Measurements from ENCODE around the gene WNT11. TPM values are rescaled to one million over a fixed set of nuclear protein-coding genes. Genes with fewer than 3 reads are reported as not detected.

Gene WNT11
- total and polyA plus RNA-seq, 2 of the 13 experiments (the other 11 are each of a cell fraction or from before 2014, with no cell fraction given), result 0.34 to 0.66 TPM

DNA sequence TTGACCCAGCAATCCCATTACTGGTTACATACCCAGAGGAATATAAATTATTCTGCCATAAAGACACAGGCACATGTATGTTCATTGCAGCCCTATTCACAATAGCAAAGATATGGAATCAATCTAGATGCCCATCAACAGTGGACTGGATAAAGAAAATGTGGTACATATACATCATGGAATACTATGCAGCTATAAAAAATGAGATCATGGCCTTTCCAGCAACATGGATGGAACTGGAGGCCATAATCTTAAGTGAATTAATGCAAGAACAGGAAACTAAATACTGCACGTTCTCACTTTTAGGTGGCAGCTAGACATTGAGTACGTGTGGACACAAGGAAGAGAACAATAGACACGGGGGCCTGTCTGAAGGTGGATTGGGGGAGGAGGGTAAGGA lies 15.1 kb upstream of the WNT11 start (continued):
- TF ChIP-seq SMYD3 (CRISPR knock-in tag; IDR thresholded peaks at IDR 0.05) (no peak), POLR2AphosphoS5 (IDR thresholded peaks at IDR 0.05; ENCODE audit: low read depth, low read length) (no peak), ZNF451 (CRISPR knock-in tag; IDR thresholded peaks at IDR 0.05) (no peak), ZNF572 (CRISPR knock-in tag; IDR thresholded peaks at IDR 0.05) (no peak), RFX3 (CRISPR knock-in tag; IDR thresholded peaks at IDR 0.05) (no peak), SIX4 (CRISPR knock-in tag; IDR thresholded peaks at IDR 0.05) (no peak), XRCC5 (optimal IDR thresholded peaks at IDR 0.05; ENCODE audit: low read length) (no peak), ZNF282 (IDR thresholded peaks at IDR 0.05; ENCODE audit: partially characterized antibody) (no peak)
- TF ChIP-seq, protein P1, sequence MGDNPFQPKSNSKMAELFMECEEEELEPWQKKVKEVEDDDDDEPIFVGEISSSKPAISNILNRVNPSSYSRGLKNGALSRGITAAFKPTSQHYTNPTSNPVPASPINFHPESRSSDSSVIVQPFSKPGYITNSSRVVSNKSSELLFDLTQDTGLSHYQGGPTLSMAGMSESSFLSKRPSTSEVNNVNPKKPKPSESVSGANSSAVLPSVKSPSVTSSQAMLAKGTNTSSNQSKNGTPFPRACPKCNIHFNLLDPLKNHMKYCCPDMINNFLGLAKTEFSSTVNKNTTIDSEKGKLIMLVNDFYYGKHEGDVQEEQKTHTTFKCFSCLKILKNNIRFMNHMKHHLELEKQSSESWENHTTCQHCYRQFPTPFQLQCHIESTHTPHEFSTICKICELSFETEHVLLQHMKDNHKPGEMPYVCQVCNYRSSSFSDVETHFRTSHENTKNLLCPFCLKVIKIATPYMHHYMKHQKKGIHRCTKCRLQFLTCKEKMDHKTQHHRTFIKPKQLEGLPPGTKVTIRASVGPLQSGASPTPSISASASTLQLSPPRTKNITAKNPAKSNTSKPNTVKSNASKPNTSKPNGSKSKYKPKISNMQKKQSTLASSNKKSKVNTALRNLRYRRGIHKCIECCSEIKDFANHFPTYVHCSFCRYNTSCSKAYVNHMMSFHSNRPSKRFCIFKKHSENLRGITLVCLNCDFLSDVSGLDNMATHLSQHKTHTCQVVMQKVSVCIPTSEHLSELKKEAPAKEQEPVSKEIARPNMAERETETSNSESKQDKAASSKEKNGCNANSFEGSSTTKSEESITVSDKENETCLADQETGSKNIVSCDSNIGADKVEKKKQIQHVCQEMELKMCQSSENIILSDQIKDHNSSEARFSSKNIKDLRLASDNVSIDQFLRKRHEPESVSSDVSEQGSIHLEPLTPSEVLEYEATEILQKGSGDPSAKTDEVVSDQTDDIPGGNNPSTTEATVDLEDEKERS (CRISPR knock-in tag; IDR thresholded peaks at IDR 0.05), result no peak

- H3K9me3 ChIP-seq (ENCODE audit: low read length), result no peaks in the 10 kb centered on the region
- intact Hi-C loops (cut with micrococcal nuclease; ENCODE audit: unreplicated experiment), result no loop called here
- peaks cover 2 to 32% of the 10 kb centered on the region in 2 experiments; a peak in 2 of 5 replicates for H3K27me3 ChIP-seq (ENCODE audit: control insufficient read depth in 1 of 2, insufficient read depth in 2 of 2, low read length in 2 of 2)
- TF ChIP-seq ZNF768 (CRISPR knock-in tag; IDR thresholded peaks at IDR 0.05) (peak; percentile 85), YEATS2 (CRISPR knock-in tag; IDR thresholded peaks at IDR 0.05; ENCODE audit: borderline replicate concordance) (no peak)
- no peak overlapping the region for H3K27ac ChIP-seq (ENCODE audit: extremely low read length, insufficient read depth, low read length)
- H2AFZ ChIP-seq (ENCODE audit: low read length), result no peak overlapping the region
- ChIA-PET CTCF (ENCODE audit: low intra/inter-chr PET ratio, low total read pairs) (no interaction called here), POLR2A (interaction anchor here (1.5 kb wide), 1 partner anchor 14 kb away, joined by 5 read pairs; no protein-coding TSS in a partner anchor)
- H3K79me2 ChIP-seq (ENCODE audit: insufficient read depth, low read length), result no peaks in the 10 kb centered on the region
- WGBS (ENCODE audit: low lambda C conversion rate), result 24% methylated on average over 3 of the region's 3 CpGs
- H3K9ac ChIP-seq (ENCODE audit: insufficient read depth, low read depth, low read length), result no peak overlapping the region
- in situ Hi-C loops (cut with HindIII; ENCODE audit: extremely low pct_ligation_motif_present, low pct_unique_long_range_greater_than_20kb), result no loop called here
- no TSS peak for BruUV-seq (replicated peaks)
- no peaks in the 10 kb centered on the region for H3K36me3 ChIP-seq (replicated peaks in 1 of 2; ENCODE audit: control insufficient read depth in 1 of 2, insufficient read depth in 2 of 2, low read length in 2 of 2)
- ATAC-seq, result no peak
- H4K20me1 ChIP-seq (ENCODE audit: insufficient read depth, low read length), result no peaks in the 10 kb centered on the region
- no peak overlapping the region for H3K4me2 ChIP-seq (ENCODE audit: low read depth, low read length)
- FAIRE-seq, result no peak
- peaks cover 16% of the 10 kb centered on the region for H3K4me1 ChIP-seq (ENCODE audit: insufficient read depth, low read length)
- no peak overlapping the region for H3K4me3 ChIP-seq (replicated peaks in 1 of 3; ENCODE audit: insufficient read depth in 1 of 3, low read depth in 2 of 3, low read length in 3 of 3)
- DNase-seq (ENCODE audit: low spot score), result no peak
These were observed 12.9 kb upstream of the WNT11 start for GRCh38 chr11:76219243-76219642.
